Measurements from ENCODE around the gene PTK7.

Gene PTK7

DNA sequence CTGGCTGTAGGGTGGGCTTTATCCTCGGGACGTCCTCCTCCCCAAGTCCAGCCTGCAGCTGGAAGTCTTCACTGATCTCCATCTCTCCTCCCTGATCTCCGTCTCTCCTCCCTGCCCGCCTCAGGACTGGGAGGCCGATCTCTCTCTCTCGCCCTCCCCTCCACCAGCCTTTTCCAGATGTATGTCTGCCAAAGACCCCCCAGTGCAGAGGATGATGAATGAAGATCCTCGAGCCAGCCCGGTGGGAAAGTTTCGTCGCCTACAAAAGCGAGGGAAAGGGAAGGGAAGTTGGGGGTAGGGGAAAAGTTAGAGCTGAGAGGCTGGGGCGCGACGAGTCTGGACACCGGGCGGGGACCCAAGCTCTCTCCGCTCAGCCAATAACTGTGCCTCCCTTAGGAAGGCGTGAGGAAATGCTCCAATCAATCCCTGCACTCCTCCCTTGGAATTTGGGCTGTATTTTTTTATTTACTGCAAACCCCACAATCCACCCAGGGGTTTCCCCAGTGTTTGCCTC is 94.4 kb downstream of the PTK7 start:
- H3K27ac ChIP-seq (ENCODE audit: low read depth, low read length) = peak overlapping the region; percentile 30; the same call in 1 of the 2 replicates
- H3K4me3 ChIP-seq (ENCODE audit: insufficient read depth, low read length, poor library complexity, severe bottlenecking) = peak overlapping the region; percentile 56
- peaks cover 5% of the 10 kb centered on the region; the same call in 1 of the 2 replicates for H4K20me1 ChIP-seq (ENCODE audit: low read depth, low read length)
- H3K4me2 ChIP-seq (ENCODE audit: low read depth, low read length, poor library complexity, severe bottlenecking) = peak overlapping the region; percentile 69
- H3K9me2 ChIP-seq (replicated peaks; ENCODE audit: insufficient read depth, low read length) = no peaks in the 10 kb centered on the region
- TF ChIP-seq, protein P1, sequence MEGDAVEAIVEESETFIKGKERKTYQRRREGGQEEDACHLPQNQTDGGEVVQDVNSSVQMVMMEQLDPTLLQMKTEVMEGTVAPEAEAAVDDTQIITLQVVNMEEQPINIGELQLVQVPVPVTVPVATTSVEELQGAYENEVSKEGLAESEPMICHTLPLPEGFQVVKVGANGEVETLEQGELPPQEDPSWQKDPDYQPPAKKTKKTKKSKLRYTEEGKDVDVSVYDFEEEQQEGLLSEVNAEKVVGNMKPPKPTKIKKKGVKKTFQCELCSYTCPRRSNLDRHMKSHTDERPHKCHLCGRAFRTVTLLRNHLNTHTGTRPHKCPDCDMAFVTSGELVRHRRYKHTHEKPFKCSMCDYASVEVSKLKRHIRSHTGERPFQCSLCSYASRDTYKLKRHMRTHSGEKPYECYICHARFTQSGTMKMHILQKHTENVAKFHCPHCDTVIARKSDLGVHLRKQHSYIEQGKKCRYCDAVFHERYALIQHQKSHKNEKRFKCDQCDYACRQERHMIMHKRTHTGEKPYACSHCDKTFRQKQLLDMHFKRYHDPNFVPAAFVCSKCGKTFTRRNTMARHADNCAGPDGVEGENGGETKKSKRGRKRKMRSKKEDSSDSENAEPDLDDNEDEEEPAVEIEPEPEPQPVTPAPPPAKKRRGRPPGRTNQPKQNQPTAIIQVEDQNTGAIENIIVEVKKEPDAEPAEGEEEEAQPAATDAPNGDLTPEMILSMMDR (IDR thresholded peaks at IDR 0.05; ENCODE audit: insufficient read depth, low read length, poor library complexity, severe bottlenecking) = no peak
- no peak for TF ChIP-seq EZH2phosphoT487 (conservative IDR thresholded peaks at IDR 0.05; ENCODE audit: low read length)
- H3F3A ChIP-seq (ENCODE audit: insufficient read depth) = peaks cover 25% of the 10 kb centered on the region
- peak overlapping the region; percentile 50 for H2AFZ ChIP-seq (ENCODE audit: low read depth, low read length, severe bottlenecking)
- no peaks in the 10 kb centered on the region for H3K9me3 ChIP-seq (ENCODE audit: insufficient read depth, low read length)
- H3K27me3 ChIP-seq (ENCODE audit: low read length) = no peaks in the 10 kb centered on the region
- peaks cover 7% of the 10 kb centered on the region for H3K36me3 ChIP-seq (ENCODE audit: low read length)
- peaks cover 24% of the 10 kb centered on the region for H3K79me2 ChIP-seq (ENCODE audit: insufficient read depth, low read length)
- H3K9ac ChIP-seq (ENCODE audit: low read length) = peak overlapping the region; percentile 90

DNA sequence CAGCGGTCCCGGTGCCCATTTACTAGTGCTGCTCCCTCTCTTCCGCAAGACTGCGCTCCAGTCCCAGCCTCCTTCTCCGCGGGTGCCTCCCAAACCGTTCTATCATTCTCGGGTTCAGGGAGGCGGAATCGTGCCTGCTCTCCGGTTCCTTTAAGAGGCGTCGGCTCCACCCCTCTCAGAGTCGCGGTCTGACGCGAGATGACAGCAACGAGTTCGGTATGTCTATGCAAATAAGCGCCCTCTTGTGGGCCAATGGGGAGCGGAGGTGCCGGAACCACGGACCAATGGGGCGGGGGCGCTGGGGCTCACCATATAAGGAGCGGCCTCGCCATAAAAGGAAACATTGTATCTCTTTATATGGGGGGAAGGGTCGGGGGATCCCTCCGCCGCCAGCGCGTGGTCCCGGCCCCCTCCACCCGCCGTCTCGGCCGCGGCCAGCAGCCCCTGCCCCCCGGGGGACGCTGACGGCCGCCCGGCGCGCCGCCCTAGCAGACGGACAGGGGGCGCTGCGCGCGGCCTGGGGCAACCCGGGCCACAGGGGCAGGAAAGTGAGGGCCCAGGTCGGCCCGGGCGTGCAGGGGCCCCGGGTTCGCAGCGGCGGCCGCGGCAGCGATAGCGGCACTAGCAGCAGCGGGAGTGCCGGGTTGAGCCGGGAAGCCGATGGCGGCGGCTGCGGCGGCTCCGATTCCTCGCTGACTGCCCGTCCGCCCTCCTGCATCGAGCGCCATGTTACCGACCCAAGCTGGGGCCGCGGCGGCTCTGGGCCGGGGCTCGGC is 95.0 kb downstream of the PTK7 start, which contains the start of gene SRF:
Gene SRF (plus strand): TSS at position 339 of the 776 bp plus-strand sequence. CDS start 388 bp downstream, at position 727.
- no peaks in the 10 kb centered on the region for H3K9me3 ChIP-seq (ENCODE audit: insufficient read depth, low read length)
- H3K27me3 ChIP-seq (ENCODE audit: low read length) = no peaks in the 10 kb centered on the region
- TF ChIP-seq, protein P1 (IDR thresholded peaks at IDR 0.05; ENCODE audit: insufficient read depth, low read length, poor library complexity, severe bottlenecking) = peak; percentile 88
- TF ChIP-seq EZH2phosphoT487 (conservative IDR thresholded peaks at IDR 0.05; ENCODE audit: low read length) = no peak
- H3K27ac ChIP-seq (ENCODE audit: low read depth, low read length) = peak within 1 kb of the TSS; percentile 68
- H3K36me3 ChIP-seq (ENCODE audit: low read length) = peaks cover 10% of the 10 kb centered on the region
- peak within 1 kb of the TSS; percentile 90 for H3K9ac ChIP-seq (ENCODE audit: low read length)
- no peaks in the 10 kb centered on the region for H3K9me2 ChIP-seq (replicated peaks; ENCODE audit: insufficient read depth, low read length)
- H3K4me3 ChIP-seq (ENCODE audit: insufficient read depth, low read length, poor library complexity, severe bottlenecking) = peak within 1 kb of the TSS; percentile 91
- peaks cover 25% of the 10 kb centered on the region for H3F3A ChIP-seq (ENCODE audit: insufficient read depth)
- H3K4me2 ChIP-seq (ENCODE audit: low read depth, low read length, poor library complexity, severe bottlenecking) = peak within 1 kb of the TSS; percentile 77
- peaks cover 5% of the 10 kb centered on the region; the same call in 1 of the 2 replicates for H4K20me1 ChIP-seq (ENCODE audit: low read depth, low read length)
- peaks cover 28% of the 10 kb centered on the region for H3K79me2 ChIP-seq (ENCODE audit: insufficient read depth, low read length)
- H2AFZ ChIP-seq (ENCODE audit: low read depth, low read length, severe bottlenecking) = peak within 1 kb of the TSS; percentile 50

DNA sequence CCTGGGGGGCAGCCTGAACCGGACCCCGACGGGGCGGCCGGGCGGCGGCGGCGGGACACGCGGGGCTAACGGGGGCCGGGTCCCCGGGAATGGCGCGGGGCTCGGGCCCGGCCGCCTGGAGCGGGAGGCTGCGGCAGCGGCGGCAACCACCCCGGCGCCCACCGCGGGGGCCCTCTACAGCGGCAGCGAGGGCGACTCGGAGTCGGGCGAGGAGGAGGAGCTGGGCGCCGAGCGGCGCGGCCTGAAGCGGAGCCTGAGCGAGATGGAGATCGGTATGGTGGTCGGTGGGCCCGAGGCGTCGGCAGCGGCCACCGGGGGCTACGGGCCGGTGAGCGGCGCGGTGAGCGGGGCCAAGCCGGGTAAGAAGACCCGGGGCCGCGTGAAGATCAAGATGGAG is 95.6 kb downstream of the PTK7 start:
- peak overlapping the region; percentile 14 for H2AFZ ChIP-seq (ENCODE audit: low read depth, low read length, severe bottlenecking)
- H4K20me1 ChIP-seq (ENCODE audit: low read depth, low read length) = peaks cover 5% of the 10 kb centered on the region; the same call in 1 of the 2 replicates
- TF ChIP-seq, protein P1 (IDR thresholded peaks at IDR 0.05; ENCODE audit: insufficient read depth, low read length, poor library complexity, severe bottlenecking) = no peak
- no peak for TF ChIP-seq EZH2phosphoT487 (conservative IDR thresholded peaks at IDR 0.05; ENCODE audit: low read length)
- peak overlapping the region; percentile 68 for H3K27ac ChIP-seq (ENCODE audit: low read depth, low read length)
- H3F3A ChIP-seq (ENCODE audit: insufficient read depth) = peaks cover 25% of the 10 kb centered on the region
- H3K4me3 ChIP-seq (ENCODE audit: insufficient read depth, low read length, poor library complexity, severe bottlenecking) = peak overlapping the region; percentile 91
- peaks cover 12% of the 10 kb centered on the region for H3K36me3 ChIP-seq (ENCODE audit: low read length)
- H3K4me2 ChIP-seq (ENCODE audit: low read depth, low read length, poor library complexity, severe bottlenecking) = peak overlapping the region; percentile 77
- no peaks in the 10 kb centered on the region for H3K9me2 ChIP-seq (replicated peaks; ENCODE audit: insufficient read depth, low read length)
- H3K79me2 ChIP-seq (ENCODE audit: insufficient read depth, low read length) = peaks cover 28% of the 10 kb centered on the region
- peak overlapping the region; percentile 90 for H3K9ac ChIP-seq (ENCODE audit: low read length)
- no peaks in the 10 kb centered on the region for H3K9me3 ChIP-seq (ENCODE audit: insufficient read depth, low read length)
- no peaks in the 10 kb centered on the region for H3K27me3 ChIP-seq (ENCODE audit: low read length)

Data from SU-DHL-6 (cell line).